ENCODE measurements around the gene TBC1D2B.

TBC1D2B gene

DNA sequence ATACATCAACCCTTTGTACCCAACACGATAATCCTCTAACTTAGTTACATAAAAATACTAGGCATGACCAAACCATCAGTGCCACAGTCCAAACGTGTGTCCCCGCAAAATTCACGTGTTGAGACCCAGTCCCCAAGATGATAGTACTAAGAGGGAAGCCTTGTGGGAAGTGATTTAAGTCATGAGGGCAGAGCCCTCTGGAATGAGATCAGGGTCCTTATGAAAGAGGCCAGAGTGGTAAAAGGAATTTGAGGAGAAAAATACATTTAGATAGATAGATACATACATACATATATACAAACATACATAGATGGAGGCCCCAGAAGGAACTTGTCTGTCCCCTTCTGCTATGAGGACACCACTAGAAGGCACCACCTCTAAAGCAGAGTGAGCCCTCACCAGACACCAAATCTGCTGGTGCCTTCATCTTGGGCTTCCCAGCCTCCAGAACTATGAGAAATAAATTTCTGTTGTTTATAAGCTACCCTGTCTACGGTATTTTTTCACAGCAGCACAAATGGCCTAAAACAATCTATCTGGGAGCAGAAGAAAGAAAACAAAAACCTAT lies 8.0 kb downstream of the TBC1D2B start:
- TF ChIP-seq, protein P1, sequence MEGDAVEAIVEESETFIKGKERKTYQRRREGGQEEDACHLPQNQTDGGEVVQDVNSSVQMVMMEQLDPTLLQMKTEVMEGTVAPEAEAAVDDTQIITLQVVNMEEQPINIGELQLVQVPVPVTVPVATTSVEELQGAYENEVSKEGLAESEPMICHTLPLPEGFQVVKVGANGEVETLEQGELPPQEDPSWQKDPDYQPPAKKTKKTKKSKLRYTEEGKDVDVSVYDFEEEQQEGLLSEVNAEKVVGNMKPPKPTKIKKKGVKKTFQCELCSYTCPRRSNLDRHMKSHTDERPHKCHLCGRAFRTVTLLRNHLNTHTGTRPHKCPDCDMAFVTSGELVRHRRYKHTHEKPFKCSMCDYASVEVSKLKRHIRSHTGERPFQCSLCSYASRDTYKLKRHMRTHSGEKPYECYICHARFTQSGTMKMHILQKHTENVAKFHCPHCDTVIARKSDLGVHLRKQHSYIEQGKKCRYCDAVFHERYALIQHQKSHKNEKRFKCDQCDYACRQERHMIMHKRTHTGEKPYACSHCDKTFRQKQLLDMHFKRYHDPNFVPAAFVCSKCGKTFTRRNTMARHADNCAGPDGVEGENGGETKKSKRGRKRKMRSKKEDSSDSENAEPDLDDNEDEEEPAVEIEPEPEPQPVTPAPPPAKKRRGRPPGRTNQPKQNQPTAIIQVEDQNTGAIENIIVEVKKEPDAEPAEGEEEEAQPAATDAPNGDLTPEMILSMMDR (conservative IDR thresholded peaks at IDR 0.05), result no peak
- TF ChIP-seq ZFX (IDR thresholded peaks at IDR 0.05), result no peak
- peak overlapping the region; percentile 69 for H3K27ac ChIP-seq

- H3K27ac ChIP-seq, result peak overlapping the region; percentile 69
- TF ChIP-seq, protein P1 (conservative IDR thresholded peaks at IDR 0.05), result no peak
- TF ChIP-seq ZFX (IDR thresholded peaks at IDR 0.05), result no peak
Measured at GRCh38 chr15:78069052-78069414, 8.5 kb downstream of the TBC1D2B start.

GRCh38 chr15:78067328-78068228 lies 9.9 kb downstream of the TBC1D2B start:
- no peak for TF ChIP-seq ZFX (IDR thresholded peaks at IDR 0.05)
- TF ChIP-seq, protein P1 (conservative IDR thresholded peaks at IDR 0.05), result no peak
- peak overlapping the region; percentile 69 for H3K27ac ChIP-seq

- TF ChIP-seq, protein P1 (conservative IDR thresholded peaks at IDR 0.05), result no peak
- no peak for TF ChIP-seq ZFX (IDR thresholded peaks at IDR 0.05)
- peak overlapping the region; percentile 69 for H3K27ac ChIP-seq
Measured at GRCh38 chr15:78065973-78066946, 11.3 kb downstream of the TBC1D2B start.

- TF ChIP-seq, protein P1 (conservative IDR thresholded peaks at IDR 0.05), result no peak
- no peak overlapping the region for H3K27ac ChIP-seq
Measured at GRCh38 chr15:78065284-78065872, 12.1 kb downstream of the TBC1D2B start.

GRCh38 chr15:78064544-78064943 lies 13.0 kb downstream of the TBC1D2B start:
- TF ChIP-seq ZFX (IDR thresholded peaks at IDR 0.05), result no peak
- TF ChIP-seq, protein P1 (conservative IDR thresholded peaks at IDR 0.05), result no peak
- H3K27ac ChIP-seq, result no peak overlapping the region
